Panc1 (cell line): ENCODE measurements around the gene HOXD13. TPM values are rescaled to one million over a fixed set of nuclear protein-coding genes. Genes with fewer than 3 reads are reported as not detected.
A peak's percentile ranks its signal among the peaks of the same experiment; 100 is the strongest.

ENCODE experiments used
- ATAC-seq: fragments of 200-7000 bp; cut with Tn5 transposase; 2 replicates; pipeline ENCODE4 v1.9.1; 2020; ENCODE audit warnings: mild to moderate bottlenecking, moderate library complexity
- BruUV-seq: library from RNA; stranded (reverse); fragments of 400-500 nt; replicated peaks from 2 replicates; lab custom pipeline; 2021; lab: Mats Ljungman, UMichigan
- CTCF ChIA-PET: fragments of 300-600 bp; sonication (Branson Sonifier 250); formaldehyde crosslinking; loops from one replicate; lab custom pipeline; 2022; ENCODE audit warnings: antibody characterized with exemption; lab: Charles Lee
- POLR2A ChIA-PET: fragments of 300-600 bp; sonication (Branson Sonifier 250); formaldehyde crosslinking; loops from one replicate; lab custom pipeline; 2022; ENCODE audit warnings: antibody characterized with exemption; lab: Charles Lee
- DNase-seq: peaks from one replicate; pipeline ENCODE4 v3.0.0-alpha.2; 2010; ENCODE audit warnings: low read depth, low spot score
- H3K27ac ChIP-seq: 2 replicates; pipeline ENCODE4 v1.5.1; 2011; ENCODE audit warnings: mild to moderate bottlenecking, low read length, inconsistent platforms
- H3K27me3 ChIP-seq: fragments of 200-500 bp; sonication (Bioruptor generic); 2 replicates; pipeline ENCODE4 v1.6.0; 2014; ENCODE audit warnings: low read length, inconsistent platforms; ENCODE audit not compliant: control insufficient read depth, insufficient read depth
- H3K36me3 ChIP-seq: fragments of 200-500 bp; sonication (Bioruptor generic); 2 replicates; pipeline ENCODE4 v1.5.1; 2014; ENCODE audit warnings: inconsistent platforms, mild to moderate bottlenecking, low read length, moderate library complexity; ENCODE audit not compliant: control insufficient read depth, insufficient read depth
- H3K4me1 ChIP-seq: 2 replicates; pipeline ENCODE4 v1.5.1; 2011; ENCODE audit warnings: inconsistent platforms, mild to moderate bottlenecking, low read length, moderate library complexity; ENCODE audit not compliant: control insufficient read depth, insufficient read depth
- H3K4me3 ChIP-seq, 2 experiments: 2 replicates each; pipeline ENCODE4 v1.5.1; 2011 to 2012; ENCODE audit warnings: low read depth in 2 of 2, low read length in 2 of 2, mild to moderate bottlenecking in 2 of 2, inconsistent platforms in 1 of 2, moderate library complexity in 1 of 2
- H3K9me3 ChIP-seq: fragments of 200-500 bp; sonication (Bioruptor generic); 2 replicates; pipeline ENCODE4 v1.5.1; 2014; ENCODE audit warnings: low read depth, mild to moderate bottlenecking, inconsistent platforms, low read length, moderate library complexity; ENCODE audit not compliant: control insufficient read depth, insufficient read depth
- POLR2AphosphoS5 ChIP-seq: IDR thresholded peaks from 2 replicates; pipeline ENCODE4 v1.6.1; 2012; ENCODE audit warnings: mild to moderate bottlenecking, low read depth, low read length, moderate library complexity
- SIN3A ChIP-seq: IDR thresholded peaks from 2 replicates; pipeline ENCODE4 v1.6.1; 2012; ENCODE audit warnings: low read depth, mild to moderate bottlenecking, low read length, moderate library complexity, borderline replicate concordance; ENCODE audit not compliant: insufficient read depth
- TCF7L2 ChIP-seq: IDR thresholded peaks from 2 replicates; pipeline ENCODE4 v1.6.1; 2011; ENCODE audit warnings: mild to moderate bottlenecking, low read depth, low read length, inconsistent platforms
- in situ Hi-C: cut with HindIII; loops from 2 replicates; pipeline ENCODE4 v1.10.0; 2016; ENCODE audit warnings: low sequenced_read_pairs, low pct_unique_long_range_greater_than_20kb
- intact Hi-C: fragments of 100-400 bp; cut with micrococcal nuclease; formaldehyde crosslinking; loops from one replicate; pipeline ENCODE4 v1.10.0; 2022; ENCODE audit not compliant: unreplicated experiment
- total RNA-seq: library from RNA; stranded (reverse); gene quantifications from one replicate; pipeline ENCODE4 v1.2.1, GENCODE V29; 2021; ENCODE audit not compliant: unreplicated experiment
- TF ChIP-seq, protein P1 (sequence below), 2 experiments: IDR thresholded peaks; 2 replicates each; pipeline ENCODE4 v1.6.1; 2011 to 2012; ENCODE audit warnings: low read depth in 2 of 2, control low read depth in 1 of 2, low read length in 1 of 2, mild to moderate bottlenecking in 1 of 2, moderate library complexity in 1 of 2; ENCODE audit not compliant: insufficient read depth in 1 of 2
- TF ChIP-seq, protein P2 (sequence below): fragments of 450-650 bp; IDR thresholded peaks from 2 replicates; pipeline ENCODE4 v1.5.1; 2017; ENCODE audit warnings: mild to moderate bottlenecking

Gene HOXD13
- total RNA-seq, 1 experiment from 2014 or later = not detected

DNA sequence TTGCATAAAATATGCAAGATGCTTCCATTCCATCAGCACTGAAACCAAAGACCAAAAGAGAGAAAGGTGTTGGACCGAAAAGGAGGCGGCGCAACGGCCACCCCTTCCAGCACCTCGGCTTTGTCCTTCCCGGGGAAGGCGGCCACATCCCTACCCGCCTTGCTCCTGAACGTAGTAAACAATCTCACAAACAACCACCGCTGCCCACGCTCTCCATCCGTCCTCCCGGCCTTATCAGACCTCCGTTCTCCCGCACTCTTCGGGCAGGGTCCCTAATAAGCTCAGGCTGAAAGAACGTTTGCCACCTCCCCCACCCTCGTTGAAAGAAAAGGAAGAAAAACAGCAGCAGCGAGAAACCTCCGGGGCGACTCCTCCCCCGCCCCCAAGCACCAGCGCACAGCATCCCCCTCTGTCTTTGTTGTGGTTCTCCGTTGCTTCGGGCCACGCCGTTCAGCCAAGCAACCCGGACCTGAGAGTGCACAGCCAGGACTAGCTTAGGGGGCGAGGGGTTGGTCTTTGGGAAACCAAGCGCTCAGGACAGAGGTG is 13.2 kb upstream of the HOXD13 start:
- H3K36me3 ChIP-seq = no peaks in the 10 kb centered on the region
- no peaks in the 10 kb centered on the region for H3K9me3 ChIP-seq
- no peaks in the 10 kb centered on the region; the same call in 1 of the 2 replicates for H3K4me1 ChIP-seq
- no peak overlapping the region for H3K27ac ChIP-seq
- CTCF ChIA-PET = no interaction called here
- H3K27me3 ChIP-seq = peaks cover 23% of the 10 kb centered on the region
- no peak for DNase-seq
- intact Hi-C loops = no loop called here
- POLR2A ChIA-PET = no interaction called here
- in situ Hi-C loops = no loop called here
- H3K4me3 ChIP-seq = peak overlapping the region; percentile 28 to 43
- peak; percentile 61; the same call in 1 of the 2 replicates for ATAC-seq
- no TSS peak for BruUV-seq
- no peak for TF ChIP-seq TCF7L2
- TF ChIP-seq POLR2AphosphoS5 = no peak
- TF ChIP-seq, protein P1, sequence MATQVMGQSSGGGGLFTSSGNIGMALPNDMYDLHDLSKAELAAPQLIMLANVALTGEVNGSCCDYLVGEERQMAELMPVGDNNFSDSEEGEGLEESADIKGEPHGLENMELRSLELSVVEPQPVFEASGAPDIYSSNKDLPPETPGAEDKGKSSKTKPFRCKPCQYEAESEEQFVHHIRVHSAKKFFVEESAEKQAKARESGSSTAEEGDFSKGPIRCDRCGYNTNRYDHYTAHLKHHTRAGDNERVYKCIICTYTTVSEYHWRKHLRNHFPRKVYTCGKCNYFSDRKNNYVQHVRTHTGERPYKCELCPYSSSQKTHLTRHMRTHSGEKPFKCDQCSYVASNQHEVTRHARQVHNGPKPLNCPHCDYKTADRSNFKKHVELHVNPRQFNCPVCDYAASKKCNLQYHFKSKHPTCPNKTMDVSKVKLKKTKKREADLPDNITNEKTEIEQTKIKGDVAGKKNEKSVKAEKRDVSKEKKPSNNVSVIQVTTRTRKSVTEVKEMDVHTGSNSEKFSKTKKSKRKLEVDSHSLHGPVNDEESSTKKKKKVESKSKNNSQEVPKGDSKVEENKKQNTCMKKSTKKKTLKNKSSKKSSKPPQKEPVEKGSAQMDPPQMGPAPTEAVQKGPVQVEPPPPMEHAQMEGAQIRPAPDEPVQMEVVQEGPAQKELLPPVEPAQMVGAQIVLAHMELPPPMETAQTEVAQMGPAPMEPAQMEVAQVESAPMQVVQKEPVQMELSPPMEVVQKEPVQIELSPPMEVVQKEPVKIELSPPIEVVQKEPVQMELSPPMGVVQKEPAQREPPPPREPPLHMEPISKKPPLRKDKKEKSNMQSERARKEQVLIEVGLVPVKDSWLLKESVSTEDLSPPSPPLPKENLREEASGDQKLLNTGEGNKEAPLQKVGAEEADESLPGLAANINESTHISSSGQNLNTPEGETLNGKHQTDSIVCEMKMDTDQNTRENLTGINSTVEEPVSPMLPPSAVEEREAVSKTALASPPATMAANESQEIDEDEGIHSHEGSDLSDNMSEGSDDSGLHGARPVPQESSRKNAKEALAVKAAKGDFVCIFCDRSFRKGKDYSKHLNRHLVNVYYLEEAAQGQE (IDR thresholded peaks at IDR 0.05; ENCODE audit: insufficient read depth in 1 of 2, low read depth in 2 of 2, low read length in 1 of 2) = no peak
- TF ChIP-seq SIN3A = no peak
- TF ChIP-seq, protein P2, sequence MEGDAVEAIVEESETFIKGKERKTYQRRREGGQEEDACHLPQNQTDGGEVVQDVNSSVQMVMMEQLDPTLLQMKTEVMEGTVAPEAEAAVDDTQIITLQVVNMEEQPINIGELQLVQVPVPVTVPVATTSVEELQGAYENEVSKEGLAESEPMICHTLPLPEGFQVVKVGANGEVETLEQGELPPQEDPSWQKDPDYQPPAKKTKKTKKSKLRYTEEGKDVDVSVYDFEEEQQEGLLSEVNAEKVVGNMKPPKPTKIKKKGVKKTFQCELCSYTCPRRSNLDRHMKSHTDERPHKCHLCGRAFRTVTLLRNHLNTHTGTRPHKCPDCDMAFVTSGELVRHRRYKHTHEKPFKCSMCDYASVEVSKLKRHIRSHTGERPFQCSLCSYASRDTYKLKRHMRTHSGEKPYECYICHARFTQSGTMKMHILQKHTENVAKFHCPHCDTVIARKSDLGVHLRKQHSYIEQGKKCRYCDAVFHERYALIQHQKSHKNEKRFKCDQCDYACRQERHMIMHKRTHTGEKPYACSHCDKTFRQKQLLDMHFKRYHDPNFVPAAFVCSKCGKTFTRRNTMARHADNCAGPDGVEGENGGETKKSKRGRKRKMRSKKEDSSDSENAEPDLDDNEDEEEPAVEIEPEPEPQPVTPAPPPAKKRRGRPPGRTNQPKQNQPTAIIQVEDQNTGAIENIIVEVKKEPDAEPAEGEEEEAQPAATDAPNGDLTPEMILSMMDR = no peak

DNA sequence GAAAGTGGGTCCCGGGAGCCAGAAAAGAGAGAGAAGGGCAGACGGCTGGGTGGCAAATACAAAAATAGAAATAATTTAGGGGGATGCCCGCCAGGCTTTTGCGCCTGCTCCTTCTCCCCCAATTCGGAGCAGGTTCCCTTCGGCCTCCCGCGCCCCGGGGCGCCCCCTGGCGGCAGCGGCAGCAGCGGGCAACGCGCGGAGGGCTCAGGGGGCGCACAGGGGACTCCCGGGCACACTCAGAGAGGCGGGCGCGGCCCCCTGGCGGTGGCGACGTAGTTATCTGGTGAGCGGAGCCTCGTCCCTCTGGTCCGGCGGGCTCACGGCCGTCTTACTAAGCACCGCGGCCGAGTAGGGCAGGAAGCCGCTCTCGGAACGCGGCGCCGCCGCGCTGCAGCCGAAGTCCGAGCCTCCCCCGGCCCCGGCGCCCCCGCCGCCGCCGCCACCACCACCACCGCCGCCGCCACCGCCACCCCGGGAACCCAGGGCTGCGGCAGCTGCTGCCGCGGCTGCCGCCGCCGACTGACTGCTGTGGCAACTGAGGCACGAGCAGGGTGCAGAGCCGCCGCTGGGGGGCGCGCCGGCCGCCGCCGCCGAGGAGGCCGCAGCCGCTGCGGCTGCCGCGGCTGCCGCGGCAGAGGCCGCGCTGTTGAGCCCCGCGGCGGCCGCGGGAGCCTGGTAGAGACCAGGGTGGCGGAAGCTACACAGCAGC is 12.5 kb upstream of the HOXD13 start:
- BruUV-seq = no TSS peak
- in situ Hi-C loops (no loop called here), intact Hi-C loops (loop anchor here (10.0 kb wide), 1 partner anchor 115 kb away; no protein-coding TSS in a partner anchor)
- H3K4me1 ChIP-seq = no peaks in the 10 kb centered on the region; the same call in 1 of the 2 replicates
- no peak overlapping the region for H3K27ac ChIP-seq
- H3K27me3 ChIP-seq = peaks cover 28% of the 10 kb centered on the region
- DNase-seq = no peak
- POLR2A ChIA-PET = no interaction called here
- CTCF ChIA-PET = no interaction called here
- TF ChIP-seq, protein P2 = peak; percentile 82
- TF ChIP-seq, protein P1 (IDR thresholded peaks at IDR 0.05; ENCODE audit: insufficient read depth in 1 of 2, low read depth in 2 of 2, low read length in 1 of 2) = no peak
- H3K4me3 ChIP-seq = peak overlapping the region; percentile 28 to 43
- no peaks in the 10 kb centered on the region for H3K9me3 ChIP-seq
- no peaks in the 10 kb centered on the region for H3K36me3 ChIP-seq
- peak; percentile 81 for ATAC-seq
